HepG2 (cell line): ENCODE measurements around the gene TMEM236. TPM values are rescaled to one million over a fixed set of nuclear protein-coding genes. Genes with fewer than 3 reads are reported as not detected.

Source experiments
- ATAC-seq: fragments of 200-7000 bp; cut with Tn5 transposase; 3 replicates; pipeline ENCODE4 v1.9.1; 2020; ENCODE audit warnings: mild to moderate bottlenecking, moderate library complexity
- BruUV-seq: library from RNA; stranded (reverse); fragments of 400-500 nt; replicated peaks from 2 replicates; lab custom pipeline; 2021; lab: Mats Ljungman, UMichigan
- CTCF ChIA-PET: fragments of 300-600 bp; formaldehyde crosslinking; extraction: SDS; loops from one replicate; lab custom pipeline; 2021; ENCODE audit warnings: low total read pairs, inconsistent platforms, low intra/inter-chr PET ratio; lab: Yijun Ruan, JAX
- POLR2A ChIA-PET: fragments of 350-600 bp; sonication (Branson Sonifier 250); formaldehyde crosslinking; loops from one replicate; lab custom pipeline; 2020; ENCODE audit warnings: antibody characterized with exemption, inconsistent platforms; lab: Yijun Ruan, JAX
- DNase-seq: peaks from one replicate; pipeline ENCODE4 v3.0.0-alpha.2; 2015; ENCODE audit warnings: low spot score
- FAIRE-seq: peaks from 3 replicates; lab custom pipeline; 2011; peaks lifted over from hg19 to GRCh38; lab: Jason Lieb, UNC
- H2AFZ ChIP-seq: one replicate; pipeline ENCODE4 v1.6.1; 2011; ENCODE audit warnings: low read length, inconsistent platforms
- H3K27ac ChIP-seq: fragments of 300-600 bp; 3 replicates; pipeline ENCODE4 v1.8.0; 2011; ENCODE audit warnings: mixed run types, mild to moderate bottlenecking, mixed read lengths, low read length, inconsistent platforms; ENCODE audit not compliant: insufficient read depth; ENCODE audit errors: extremely low read length
- H3K27me3 ChIP-seq, 2 experiments: fragments of 200-600 bp in 1 of 2; 2 replicates in 1 of 2; 3 replicates in 1 of 2; pipeline versions ENCODE4 v1.6.0 to v1.8.0; 2011; ENCODE audit warnings: low read length in 2 of 2, mild to moderate bottlenecking in 2 of 2, moderate library complexity in 2 of 2, inconsistent platforms in 1 of 2; ENCODE audit not compliant: insufficient read depth in 2 of 2, control insufficient read depth in 1 of 2
- H3K36me3 ChIP-seq, 2 experiments: fragments of 200-600 bp in 1 of 2; replicated peaks in 1 of 2; 2 replicates in 1 of 2; 3 replicates in 1 of 2; pipeline versions ENCODE4 v1.5.1 to v1.8.0; 2011; ENCODE audit warnings: low read length in 2 of 2, inconsistent platforms in 1 of 2; ENCODE audit not compliant: insufficient read depth in 2 of 2, control insufficient read depth in 1 of 2
- H3K4me1 ChIP-seq: 2 replicates; pipeline ENCODE4 v1.5.1; 2012; ENCODE audit warnings: low read length, inconsistent platforms; ENCODE audit not compliant: insufficient read depth
- H3K4me2 ChIP-seq: 2 replicates; pipeline ENCODE4 v1.6.0; 2011; ENCODE audit warnings: low read depth, low read length, inconsistent platforms
- H3K4me3 ChIP-seq, 3 experiments: fragments of 200-600 bp in 1 of 3; sonication (generic), shearing (Covaris generic) in 1 of 3; replicated peaks in 1 of 3; 2 replicates each; pipeline ENCODE4 v1.5.1; 2011 to 2016; ENCODE audit warnings: low read length in 3 of 3, inconsistent platforms in 2 of 3, low read depth in 2 of 3, mild to moderate bottlenecking in 2 of 3, control low read depth in 1 of 3, mixed read lengths in 1 of 3; ENCODE audit not compliant: insufficient read depth in 1 of 3
- H3K79me2 ChIP-seq: one replicate; pipeline ENCODE4 v1.6.1; 2011; ENCODE audit warnings: low read length, inconsistent platforms; ENCODE audit not compliant: insufficient read depth
- H3K9ac ChIP-seq: 2 replicates; pipeline ENCODE4 v1.6.0; 2011; ENCODE audit warnings: mild to moderate bottlenecking, low read depth, low read length, inconsistent platforms; ENCODE audit not compliant: insufficient read depth
- H3K9me3 ChIP-seq: 2 replicates; pipeline ENCODE4 v1.5.1; 2012; ENCODE audit warnings: mild to moderate bottlenecking, low read length
- H4K20me1 ChIP-seq: 2 replicates; pipeline ENCODE4 v1.6.0; 2011; ENCODE audit warnings: inconsistent platforms, mild to moderate bottlenecking, low read length, moderate library complexity; ENCODE audit not compliant: insufficient read depth
- ARNT ChIP-seq: fragments of 450-650 bp; IDR thresholded peaks from 2 replicates; pipeline ENCODE4 v1.6.1; 2017
- CAMTA2 ChIP-seq: sonication (generic); formaldehyde crosslinking; IDR thresholded peaks from 2 replicates; pipeline ENCODE4 v1.4.0; 2020; ENCODE audit warnings: mild to moderate bottlenecking, missing genetic modification reagents, borderline replicate concordance
- GATAD2A ChIP-seq: IDR thresholded peaks from 2 replicates; pipeline ENCODE4 v1.6.1; 2016
- HHEX ChIP-seq: IDR thresholded peaks from 2 replicates; pipeline ENCODE4 v1.6.1; 2016; ENCODE audit warnings: control low read depth
- YEATS2 ChIP-seq: sonication (generic); formaldehyde crosslinking; IDR thresholded peaks from 2 replicates; pipeline ENCODE4 v1.4.0; 2020; ENCODE audit warnings: missing genetic modification reagents, borderline replicate concordance
- ZNF180 ChIP-seq: sonication (generic); formaldehyde crosslinking; IDR thresholded peaks from 2 replicates; pipeline ENCODE4 v1.4.0; 2020; ENCODE audit warnings: low read depth, missing genetic modification reagents, borderline replicate concordance
- ZNF276 ChIP-seq: sonication (generic); formaldehyde crosslinking; IDR thresholded peaks from 2 replicates; pipeline ENCODE4 v1.4.0; 2020; ENCODE audit warnings: mild to moderate bottlenecking, low read depth, missing genetic modification reagents
- ZNF687 ChIP-seq: sonication (generic); formaldehyde crosslinking; IDR thresholded peaks from 2 replicates; pipeline ENCODE4 v1.5.1; 2020; ENCODE audit warnings: mild to moderate bottlenecking, missing genetic modification reagents, moderate library complexity
- WGBS: methylation state at CpG from one replicate; pipeline ENCODE4 v1.1.6; 2017; ENCODE audit warnings: low lambda C conversion rate; 5-methylcytosine and 5-hydroxymethylcytosine counted together
- in situ Hi-C: cut with HindIII; loops from 2 replicates; pipeline ENCODE4 v1.10.0; 2017; ENCODE audit warnings: low pct_unique_long_range_greater_than_20kb; ENCODE audit not compliant: extremely low pct_ligation_motif_present
- intact Hi-C: fragments of 100-400 bp; cut with micrococcal nuclease; formaldehyde crosslinking; loops from one replicate; pipeline ENCODE4 v1.10.0; 2022; ENCODE audit not compliant: unreplicated experiment
- polyA plus RNA-seq, 8 experiments: library from polyadenylated mRNA; depleted of rRNA in 3 of 8; stranded (reverse) in 7 of 8; unstranded in 1 of 8; fragments of >200 nt; fragmentation: Illumina TruSeq in 4 of 8; extraction: Trizol in 4 of 8; gene quantifications; 2 replicates each; pipeline versions ENCODE4 v1.2.1 to v1.2.3, GENCODE V29; 2011 to 2016; ENCODE audit warnings: low read depth in 4 of 8, missing spikeins in 1 of 8, mixed read lengths in 1 of 8; ENCODE audit not compliant: insufficient read depth in 1 of 8
- total RNA-seq, 5 experiments: library from RNA; depleted of rRNA; stranded (reverse); fragments of >200 nt; fragmentation: Illumina TruSeq; extraction: Trizol; gene quantifications; 2 replicates each; pipeline ENCODE4 v1.2.3, GENCODE V29; 2016; ENCODE audit warnings: low read depth in 1 of 5
- TF ChIP-seq, protein P1 (sequence below): sonication (generic); formaldehyde crosslinking; IDR thresholded peaks from 2 replicates; pipeline ENCODE4 v1.8.0; 2022; ENCODE audit warnings: missing genetic modification reagents, low read depth, mild to moderate bottlenecking, borderline replicate concordance
- TF ChIP-seq, protein P2 (sequence below): sonication (generic); formaldehyde crosslinking; IDR thresholded peaks from 2 replicates; pipeline ENCODE4 v1.4.0; 2020; ENCODE audit warnings: missing genetic modification reagents

Gene TMEM236
- total and polyA plus RNA-seq, 2 of the 13 experiments (the other 11 are each of a cell fraction or from before 2014, with no cell fraction given), result 0.04 to 0.08 TPM

DNA sequence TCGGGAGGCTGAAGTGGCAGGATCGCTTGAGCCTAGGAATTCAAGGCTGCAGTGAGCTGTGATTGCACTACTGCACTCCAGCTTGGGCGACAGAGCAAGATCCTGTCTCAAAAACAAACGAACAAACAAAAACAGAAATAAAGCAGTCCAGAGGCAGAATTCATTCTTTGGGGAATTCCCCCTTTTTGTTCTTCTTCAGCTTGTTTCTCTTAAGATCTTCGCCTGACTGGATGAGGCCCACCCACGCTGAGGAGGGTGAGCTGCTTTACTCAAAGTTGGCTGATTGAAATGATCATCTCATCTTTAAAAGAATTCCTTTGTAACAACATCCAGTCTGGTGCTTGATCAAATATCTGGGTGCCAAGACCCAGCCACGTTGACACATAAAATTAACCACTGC, 67.8 kb downstream of the TMEM236 start (continued):
- no peak for TF ChIP-seq ZNF687 (CRISPR knock-in tag)
- TF ChIP-seq HHEX, result no peak
- TF ChIP-seq ZNF180, result no peak

GRCh38 chr10:17820943-17821342, 68.9 kb downstream of the TMEM236 start:
- no peak for FAIRE-seq
- no peak for ATAC-seq

More at GRCh38 chr10:17820943-17821342, 68.9 kb downstream of the TMEM236 start:
- in situ Hi-C loops (no loop called here), intact Hi-C loops (no loop called here)
- Histone ChIP-seq H3K27ac (no peak overlapping the region), H3K9ac (no peak overlapping the region), H3K4me2 (no peak overlapping the region), H3K9me3 (no peaks in the 10 kb centered on the region), H3K79me2 (no peaks in the 10 kb centered on the region), H3K4me3 (no peak overlapping the region), H3K4me1 (no peaks in the 10 kb centered on the region), H3K27me3 (peaks cover 1 to 13% of the 10 kb centered on the region in 2 experiments; a peak in 3 of 5 replicates), H4K20me1 (no peaks in the 10 kb centered on the region), H2AFZ (no peak overlapping the region), H3K36me3 (no peaks in the 10 kb centered on the region)
- BruUV-seq, result no TSS peak
- ChIA-PET CTCF (no interaction called here), POLR2A (no interaction called here)
- DNase-seq, result no peak
- 52% methylated on average over 3 of the region's 3 CpGs for WGBS
- TF ChIP-seq GATAD2A (CRISPR knock-in tag) (no peak), CAMTA2 (CRISPR knock-in tag) (no peak), ARNT (no peak), ZNF276 (no peak), YEATS2 (CRISPR knock-in tag) (no peak)
- TF ChIP-seq, protein P1, sequence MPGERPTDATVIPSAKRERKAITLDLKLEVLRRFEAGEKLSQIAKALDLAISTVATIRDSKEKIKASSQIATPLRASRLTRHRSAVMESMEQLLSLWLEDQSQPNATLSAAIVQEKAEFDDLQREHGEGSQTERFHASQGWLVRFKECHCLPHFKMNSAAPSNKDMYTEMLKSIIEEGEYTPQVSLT (CRISPR knock-in tag), result no peak
- TF ChIP-seq, protein P2, sequence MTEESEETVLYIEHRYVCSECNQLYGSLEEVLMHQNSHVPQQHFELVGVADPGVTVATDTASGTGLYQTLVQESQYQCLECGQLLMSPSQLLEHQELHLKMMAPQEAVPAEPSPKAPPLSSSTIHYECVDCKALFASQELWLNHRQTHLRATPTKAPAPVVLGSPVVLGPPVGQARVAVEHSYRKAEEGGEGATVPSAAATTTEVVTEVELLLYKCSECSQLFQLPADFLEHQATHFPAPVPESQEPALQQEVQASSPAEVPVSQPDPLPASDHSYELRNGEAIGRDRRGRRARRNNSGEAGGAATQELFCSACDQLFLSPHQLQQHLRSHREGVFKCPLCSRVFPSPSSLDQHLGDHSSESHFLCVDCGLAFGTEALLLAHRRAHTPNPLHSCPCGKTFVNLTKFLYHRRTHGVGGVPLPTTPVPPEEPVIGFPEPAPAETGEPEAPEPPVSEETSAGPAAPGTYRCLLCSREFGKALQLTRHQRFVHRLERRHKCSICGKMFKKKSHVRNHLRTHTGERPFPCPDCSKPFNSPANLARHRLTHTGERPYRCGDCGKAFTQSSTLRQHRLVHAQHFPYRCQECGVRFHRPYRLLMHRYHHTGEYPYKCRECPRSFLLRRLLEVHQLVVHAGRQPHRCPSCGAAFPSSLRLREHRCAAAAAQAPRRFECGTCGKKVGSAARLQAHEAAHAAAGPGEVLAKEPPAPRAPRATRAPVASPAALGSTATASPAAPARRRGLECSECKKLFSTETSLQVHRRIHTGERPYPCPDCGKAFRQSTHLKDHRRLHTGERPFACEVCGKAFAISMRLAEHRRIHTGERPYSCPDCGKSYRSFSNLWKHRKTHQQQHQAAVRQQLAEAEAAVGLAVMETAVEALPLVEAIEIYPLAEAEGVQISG, result no peak
- TF ChIP-seq, all 625 proteins: peak for 0
